Pons (tissue), 1 donor: ENCODE results near the gene PCIF1.
"Not testable (repeated sequence)": the region's sequence is repeated elsewhere in the genome, so short reads cannot be mapped to it uniquely, and the experiment has no call there.

Experiments
- DNase-seq: peaks from one replicate; pipeline ENCODE4 v3.0.0-alpha.2; 2016; ENCODE audit warnings: low spot score

The PCIF1 gene

GRCh38 chr20:45947110-45947866 is 12.8 kb downstream of the PCIF1 start:
- no peak for DNase-seq

- no peak for DNase-seq
Measured at GRCh38 chr20:45948261-45948733, 13.8 kb downstream of the PCIF1 start.

- no peak for DNase-seq
Measured at GRCh38 chr20:45948742-45949541, 14.5 kb downstream of the PCIF1 start.

GRCh38 chr20:45949542-45950329 is 15.3 kb downstream of the PCIF1 start:
- no peak for DNase-seq

- no peak for DNase-seq
Measured at GRCh38 chr20:45950330-45950646, 15.8 kb downstream of the PCIF1 start.

GRCh38 chr20:45951925-45952834 is 17.7 kb downstream of the PCIF1 start:
- DNase-seq, result no peak

- no peak for DNase-seq
Measured at GRCh38 chr20:45952861-45953260, 18.4 kb downstream of the PCIF1 start.

- DNase-seq, result no peak
Measured at GRCh38 chr20:45953672-45954071, 19.2 kb downstream of the PCIF1 start.

GRCh38 chr20:45956326-45956725 is 21.8 kb downstream of the PCIF1 start:
- DNase-seq, result not testable (repeated sequence)

GRCh38 chr20:45957021-45957941 is 22.8 kb downstream of the PCIF1 start:
- DNase-seq, result no peak

- no peak for DNase-seq
Measured at GRCh38 chr20:45958593-45958992, 24.1 kb downstream of the PCIF1 start.

GRCh38 chr20:45959126-45959525 is 24.6 kb downstream of the PCIF1 start:
- DNase-seq, result no peak

GRCh38 chr20:45959956-45960630 is 25.6 kb downstream of the PCIF1 start:
- DNase-seq, result no peak

GRCh38 chr20:45962031-45962755 is 27.7 kb downstream of the PCIF1 start:
- no peak for DNase-seq

- DNase-seq, result peak; percentile 31
Measured at GRCh38 chr20:45963059-45964005, 28.8 kb downstream of the PCIF1 start.

- no peak for DNase-seq
Measured at GRCh38 chr20:45964006-45964400, 29.5 kb downstream of the PCIF1 start.

GRCh38 chr20:45965169-45966002 is 30.9 kb downstream of the PCIF1 start:
- no peak for DNase-seq
